GM12878 (cell line): Measurements from ENCODE around the gene APBA1.

Experiments used
- CHD2 ChIP-seq: IDR thresholded peaks from 2 replicates; pipeline ENCODE4 v1.6.1; 2011; ENCODE audit warnings: low read depth, low read length, improper control_type of control experiment, borderline replicate concordance
- CREM ChIP-seq: IDR thresholded peaks from 2 replicates; pipeline ENCODE4 v1.6.1; 2014; ENCODE audit warnings: antibody characterized with exemption, low read depth
- CTCF ChIP-seq, 3 experiments: IDR thresholded peaks in 2 of 3; conservative IDR thresholded peaks in 1 of 3; 2 replicates each; pipeline ENCODE4 v1.5.1; 2011; ENCODE audit warnings: low read depth in 3 of 3, low read length in 3 of 3, mild to moderate bottlenecking in 3 of 3, control low read depth in 2 of 3, moderate library complexity in 2 of 3, inconsistent platforms in 1 of 3, mixed read lengths in 1 of 3; ENCODE audit not compliant: control insufficient read depth in 2 of 3, insufficient read depth in 1 of 3; ENCODE audit errors: extremely low read depth in 1 of 3
- EGR1 ChIP-seq, 2 experiments: IDR thresholded peaks; 1 replicate in 1 of 2; 2 replicates in 1 of 2; pipeline ENCODE4 v1.6.1; 2011 to 2012; ENCODE audit warnings: low read depth in 2 of 2, low read length in 2 of 2, borderline replicate concordance in 1 of 2, mild to moderate bottlenecking in 1 of 2, moderate library complexity in 1 of 2
- EP300 ChIP-seq, 2 experiments: fragments of 150-350 bp in 1 of 2; IDR thresholded peaks; 2 replicates each; pipeline ENCODE4 v1.6.1; 2011 to 2012; ENCODE audit warnings: low read depth in 2 of 2, low read length in 2 of 2, borderline replicate concordance in 1 of 2, improper control_type of control experiment in 1 of 2, inconsistent platforms in 1 of 2; ENCODE audit not compliant: control insufficient read depth in 1 of 2
- EZH2 ChIP-seq: IDR thresholded peaks from 2 replicates; pipeline ENCODE4 v1.6.1; 2012; ENCODE audit warnings: low read depth, mild to moderate bottlenecking, control low read depth, inconsistent platforms, low read length, borderline replicate concordance; ENCODE audit not compliant: control insufficient read depth
- HDAC2 ChIP-seq: fragments of 200-600 bp; sonication (generic); IDR thresholded peaks from 2 replicates; pipeline ENCODE4 v1.6.1; 2017
- LARP7 ChIP-seq: fragments of 450-650 bp; IDR thresholded peaks from 2 replicates; pipeline ENCODE4 v1.6.1; 2017; ENCODE audit warnings: mild to moderate bottlenecking
- POLR2A ChIP-seq: IDR thresholded peaks from 2 replicates; pipeline ENCODE4 v1.6.1; 2011; ENCODE audit warnings: low read depth, mild to moderate bottlenecking, low read length
- RCOR1 ChIP-seq: conservative IDR thresholded peaks from 2 replicates; pipeline ENCODE4 v1.6.1; 2012; ENCODE audit warnings: low read depth, low read length, improper control_type of control experiment
- RUNX3 ChIP-seq: IDR thresholded peaks from 2 replicates; pipeline ENCODE4 v1.6.1; 2012; ENCODE audit warnings: low read length, inconsistent platforms
- STAT1 ChIP-seq: fragments of 450-650 bp; conservative IDR thresholded peaks from 2 replicates; pipeline ENCODE4 v1.6.1; 2014; ENCODE audit warnings: antibody characterized with exemption, mild to moderate bottlenecking
- TARDBP ChIP-seq: IDR thresholded peaks from 2 replicates; pipeline ENCODE4 v1.6.1; 2016; ENCODE audit warnings: borderline replicate concordance
- ZNF274 ChIP-seq: IDR thresholded peaks from one replicate; pipeline ENCODE4 v1.8.0; 2011; ENCODE audit not compliant: insufficient read length, insufficient read depth

GRCh38 chr9:69476797-69477196, 195.4 kb downstream of the APBA1 start:
- no peak for TF ChIP-seq EP300 (IDR thresholded peaks at IDR 0.05; ENCODE audit: borderline replicate concordance in 1 of 2, control insufficient read depth in 1 of 2, low read depth in 2 of 2, low read length in 2 of 2)
- TF ChIP-seq CHD2: no peak
- TF ChIP-seq RCOR1: no peak
- no peak for TF ChIP-seq POLR2A
- no peak for TF ChIP-seq RUNX3
- no peak for TF ChIP-seq CTCF (IDR thresholded peaks at IDR 0.05 in 2 of 3, conservative IDR thresholded peaks at IDR 0.05 in 1 of 3; ENCODE audit: control insufficient read depth in 2 of 3, extremely low read depth in 1 of 3, insufficient read depth in 1 of 3, low read depth in 3 of 3, low read length in 3 of 3)
- no peak for TF ChIP-seq TARDBP
- no peak for TF ChIP-seq HDAC2
- TF ChIP-seq EZH2: no peak
- no peak for TF ChIP-seq STAT1
- no peak for TF ChIP-seq ZNF274
- no peak for TF ChIP-seq CREM
- no peak for TF ChIP-seq LARP7
- no peak for TF ChIP-seq EGR1 (IDR thresholded peaks at IDR 0.05; ENCODE audit: borderline replicate concordance in 1 of 2, low read depth in 2 of 2, low read length in 2 of 2)
